ENCODE measurements around the gene STOM. TPM values are rescaled to one million over a fixed set of nuclear protein-coding genes. Genes with fewer than 3 reads are reported as not detected.
A peak's percentile ranks its signal among the peaks of the same experiment; 100 is the strongest.

Gene STOM
- total and polyA plus RNA-seq, 2 of the 8 experiments (the other 6 are each of a cell fraction or from before 2014, with no cell fraction given): 25.2 to 60.4 TPM

GRCh38 chr9:121368138-121368522, 1.9 kb downstream of the STOM start:
- Histone ChIP-seq H4K8ac (ENCODE audit: extremely low read depth, insufficient read depth, low read length) (no peak overlapping the region), H2BK120ac (replicated peaks; ENCODE audit: low read depth, low read length) (no peak overlapping the region), H4K91ac (replicated peaks; ENCODE audit: insufficient read length, low read length) (no peak overlapping the region), H3K14ac (ENCODE audit: insufficient read length) (no peak overlapping the region), H3K23me2 (ENCODE audit: low read depth, low read length) (peaks cover 5% of the 10 kb centered on the region), H2BK5ac (ENCODE audit: low read depth, low read length) (no peak overlapping the region), H3K23ac (ENCODE audit: insufficient read length) (no peak overlapping the region), H3K56ac (replicated peaks; ENCODE audit: insufficient read length, low read depth, low read length) (no peak overlapping the region), H3K79me1 (ENCODE audit: low read depth, low read length) (no peaks in the 10 kb centered on the region), H3K4ac (replicated peaks; ENCODE audit: insufficient read length, low read depth, low read length) (no peak overlapping the region), H2BK12ac (ENCODE audit: low read depth, low read length) (no peak overlapping the region), H3K27ac (ENCODE audit: low read depth, low read length) (no peak overlapping the region), H3K27me3 (replicated peaks in 1 of 4; ENCODE audit: control insufficient read depth in 3 of 4, extremely low read depth in 1 of 4, insufficient read depth in 3 of 4, low read length in 3 of 4) (peaks cover 0 to 13% (median 9%) of the 10 kb centered on the region in 4 experiments; a peak in 3 of 7 replicates), H3K36me3 (ENCODE audit: control insufficient read depth in 2 of 4, insufficient read depth in 4 of 4, low read length in 3 of 4) (peaks cover 0 to 4% (median 0%) of the 10 kb centered on the region in 4 experiments; a peak in 1 of 8 replicates), H2BK15ac (ENCODE audit: low read length) (no peak overlapping the region), H3K79me2 (ENCODE audit: control insufficient read depth in 1 of 2, insufficient read depth in 2 of 2, low read length in 2 of 2) (no peaks in the 10 kb centered on the region), H4K20me1 (replicated peaks in 1 of 2; ENCODE audit: control insufficient read depth in 1 of 2, insufficient read depth in 2 of 2, low read length in 2 of 2) (no peaks in the 10 kb centered on the region), H3K4me1 (replicated peaks in 1 of 4; ENCODE audit: control insufficient read depth in 3 of 4, insufficient read depth in 4 of 4, low read length in 3 of 4) (peaks cover 0 to 7% (median 4%) of the 10 kb centered on the region in 4 experiments; a peak in 4 of 7 replicates), H3K9me3 (ENCODE audit: insufficient read depth in 2 of 2, low read depth in 1 of 2, low read length in 1 of 2) (no peaks in the 10 kb centered on the region; a peak in 1 of 4 replicates), H3K4me3 (ENCODE audit: extremely low read depth in 1 of 4, insufficient read depth in 2 of 4, low read depth in 3 of 4, low read length in 4 of 4) (peak overlapping the region in 1 of 4 experiments; percentile 30; a peak in 1 of 8 replicates), H3K18ac (ENCODE audit: extremely low read depth, low read length) (no peak overlapping the region), H2AFZ (ENCODE audit: low read length) (no peak overlapping the region), H3K9ac (replicated peaks in 1 of 4; ENCODE audit: extremely low read depth in 1 of 4, low read depth in 3 of 4, low read length in 3 of 4) (no peak overlapping the region), H3K4me2 (ENCODE audit: insufficient read depth in 1 of 2, low read depth in 2 of 2, low read length in 2 of 2) (0 out of 4 replicates have a peak overlapping the region, but pooled peaks of 1 of the 2 experiments have one; percentile 19), H2AK5ac (ENCODE audit: low read depth, low read length) (no peak overlapping the region), H4K5ac (ENCODE audit: insufficient read length, low read depth, low read length) (no peak overlapping the region), H2BK20ac (ENCODE audit: low read length) (no peak overlapping the region)
- no peak for DNase-seq (ENCODE audit: low read depth in 1 of 2, low spot score in 2 of 2)
- no peak for FAIRE-seq
- 58% methylated on average over 1 of the region's 1 CpG; no CpG with 5 or more reads in 1 of the 2 experiments for WGBS, 2 experiments (ENCODE audit: extremely low coverage in 1 of 2, insufficient coverage in 1 of 2, insufficient read length in 1 of 2, insufficient replicate concordance in 2 of 2, low coverage in 1 of 2, low lambda C conversion rate in 2 of 2, missing lambda C conversion rate in 1 of 2)
- POLR2A ChIA-PET (ENCODE audit: partially characterized antibody): interaction anchor here (1.2 kb wide), 1 partner anchor 11 kb away, joined by 4 read pairs; no protein-coding TSS in a partner anchor
- CTCF ChIA-PET (ENCODE audit: partially characterized antibody): interaction anchor here (1.0 to 1.1 kb wide), 2 partner anchors 24 to 49 kb away, joined by 3 to 4 read pairs; no protein-coding TSS in a partner anchor
- TF ChIP-seq EGR1 (IDR thresholded peaks at IDR 0.05; ENCODE audit: borderline replicate concordance, low read depth, low read length) (no peak), SP1 (IDR thresholded peaks at IDR 0.05; ENCODE audit: low read depth, low read length) (no peak), RBBP5 (IDR thresholded peaks at IDR 0.05; ENCODE audit: borderline replicate concordance, low read depth, low read length) (no peak), GTF2F1 (IDR thresholded peaks at IDR 0.05; ENCODE audit: borderline replicate concordance, low read depth, low read length) (no peak), ZNF274 (IDR thresholded peaks at IDR 0.05; ENCODE audit: borderline replicate concordance, extremely low read depth, low read length) (no peak), JUND (IDR thresholded peaks at IDR 0.05; ENCODE audit: low read length) (no peak), TCF12 (IDR thresholded peaks at IDR 0.05; ENCODE audit: low read depth, low read length) (no peak), RAD21 (IDR thresholded peaks at IDR 0.05 in 1 of 2, conservative IDR thresholded peaks at IDR 0.05 in 1 of 2; ENCODE audit: low read depth in 2 of 2, low read length in 2 of 2) (no peak), MAX (IDR thresholded peaks at IDR 0.05) (no peak), POLR2A (IDR thresholded peaks at IDR 0.05; ENCODE audit: control extremely low read depth in 1 of 2, low read depth in 2 of 2, low read length in 2 of 2) (no peak), BCL11A (IDR thresholded peaks at IDR 0.05; ENCODE audit: low read depth in 2 of 2, low read length in 2 of 2) (no peak), CTBP2 (IDR thresholded peaks at IDR 0.05; ENCODE audit: borderline replicate concordance, insufficient read depth, insufficient read length, low read length) (no peak), TEAD4 (IDR thresholded peaks at IDR 0.05; ENCODE audit: low read depth, low read length) (no peak), RXRA (IDR thresholded peaks at IDR 0.05; ENCODE audit: insufficient read depth, low read depth, low read length) (no peak)
